SK-N-DZ (cell line): ENCODE measurements around the gene ALCAM. TPM values are rescaled to one million over a fixed set of nuclear protein-coding genes. Genes with fewer than 3 reads are reported as not detected.

Experiments used
- DNase-seq: peaks from one replicate; pipeline ENCODE4 v3.0.0-alpha.2; 2015; ENCODE audit warnings: low spot score
- polyA plus RNA-seq, 2 experiments: library from polyadenylated mRNA; depleted of rRNA; stranded (reverse); fragments of >200 nt; gene quantifications; 2 replicates each; pipeline ENCODE4 v1.2.3, GENCODE V29; 2014

ALCAM gene
- 20.0 and 22.5 TPM in 2 replicates for polyA plus RNA-seq (2014; cell fraction: cytosol; rRNA removed)
- polyA plus RNA-seq (2014; cell fraction: nucleus; rRNA removed): 18.0 and 22.7 TPM in 2 replicates

GRCh38 chr3:105366326-105367062 lies at the start of gene ALCAM:
TSS of gene ALCAM (plus strand) at chr3:105366909.
- DNase-seq: peak; percentile 97

- no peak for DNase-seq
Measured at GRCh38 chr3:105317841-105318240, 48.9 kb upstream of the ALCAM start.

GRCh38 chr3:105322570-105323273 lies 44.0 kb upstream of the ALCAM start:
- no peak for DNase-seq

- no peak for DNase-seq
Measured at GRCh38 chr3:105323274-105323599, 43.5 kb upstream of the ALCAM start.

DNA sequence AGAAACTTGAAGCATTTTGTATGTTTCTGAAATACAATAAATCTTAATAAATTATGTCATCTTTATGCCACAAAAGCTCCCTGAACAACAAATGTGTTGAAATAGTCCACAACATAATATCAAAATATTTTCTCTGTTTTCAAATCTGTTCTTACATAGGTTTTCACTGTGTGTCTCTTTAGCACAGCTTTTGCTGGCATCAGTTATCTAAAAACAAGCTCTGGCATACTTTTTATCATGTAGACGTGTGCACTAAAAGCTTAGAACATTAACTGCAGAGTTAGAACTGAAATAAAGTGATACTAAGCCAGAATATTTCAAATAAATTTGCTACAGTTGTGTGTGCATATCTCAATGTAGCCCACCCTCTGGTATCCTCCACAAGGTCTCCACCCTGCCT lies 41.8 kb upstream of the ALCAM start:
- no peak for DNase-seq

DNA sequence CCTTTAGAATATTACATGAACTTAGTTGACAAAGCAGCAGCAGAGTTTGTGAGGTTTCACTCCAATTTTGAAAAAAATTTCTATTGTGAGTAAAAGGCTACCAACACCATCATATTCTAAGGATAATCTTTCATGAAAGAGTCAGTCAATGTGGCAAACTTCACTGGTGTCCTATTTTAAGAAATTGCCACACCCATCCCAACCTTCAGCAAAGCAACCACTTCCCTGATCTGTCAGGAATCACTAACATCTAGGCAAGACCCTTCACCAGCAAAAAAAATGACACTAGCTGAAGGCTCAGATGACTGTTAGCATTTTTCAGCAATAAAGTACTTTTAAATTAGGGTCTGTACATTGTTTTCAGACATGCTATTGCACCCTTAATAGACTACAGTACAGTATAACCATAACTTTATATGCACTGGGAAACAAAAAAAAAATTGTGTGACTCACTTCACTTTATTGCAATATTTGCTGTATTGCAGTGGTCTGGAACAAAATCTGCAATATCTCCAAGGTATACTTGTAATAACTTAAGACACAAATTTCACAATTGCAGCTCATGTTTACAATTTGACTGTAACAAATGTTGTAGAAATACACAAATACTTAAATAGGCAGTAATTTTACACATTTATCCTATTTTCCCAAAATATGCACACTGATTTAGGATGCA lies 38.9 kb upstream of the ALCAM start:
- no peak for DNase-seq

GRCh38 chr3:105328338-105328730 lies 38.4 kb upstream of the ALCAM start:
- DNase-seq: no peak

- no peak for DNase-seq
Measured at GRCh38 chr3:105332961-105333360, 33.7 kb upstream of the ALCAM start.

GRCh38 chr3:105334138-105334882 lies 32.4 kb upstream of the ALCAM start:
- no peak for DNase-seq

DNA sequence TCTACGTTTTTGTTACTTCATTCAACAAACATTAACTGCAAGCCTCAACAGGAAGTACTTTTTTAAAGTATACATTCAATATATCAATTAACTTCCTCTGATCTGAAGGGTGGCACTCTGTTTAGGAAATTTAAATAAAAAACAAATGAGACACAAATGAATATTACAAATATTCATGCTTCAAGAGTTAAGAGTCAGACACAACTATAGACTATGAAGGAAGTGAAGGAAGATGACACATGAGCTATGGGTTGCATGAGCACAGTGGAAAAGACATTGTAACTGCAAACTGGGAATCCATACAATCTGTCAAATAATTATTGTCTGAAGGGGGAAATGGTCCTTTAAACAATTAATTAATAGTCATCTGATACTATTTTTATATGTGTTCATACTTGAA lies 26.8 kb upstream of the ALCAM start:
- DNase-seq: no peak

GRCh38 chr3:105343991-105344390 lies 22.7 kb upstream of the ALCAM start:
- no peak for DNase-seq

DNA sequence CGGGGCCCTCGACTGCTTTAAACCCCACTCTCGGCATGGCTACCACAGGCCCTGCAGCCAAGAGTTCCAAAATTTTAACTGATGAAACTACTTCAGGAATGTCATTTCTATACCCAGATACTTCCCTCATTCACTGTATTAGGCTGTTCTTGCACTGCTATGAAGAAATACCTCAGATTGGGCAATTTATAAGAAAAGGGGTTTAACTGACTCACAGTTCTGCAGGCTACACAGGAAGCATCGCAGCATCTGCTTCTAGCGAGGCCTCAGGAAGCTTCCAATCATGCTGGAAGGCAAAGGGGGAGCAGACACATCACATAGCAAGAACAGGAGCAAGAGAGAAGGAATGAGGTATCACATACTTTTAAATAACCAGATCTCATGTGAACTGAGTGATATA lies 21.6 kb upstream of the ALCAM start:
- no peak for DNase-seq

DNA sequence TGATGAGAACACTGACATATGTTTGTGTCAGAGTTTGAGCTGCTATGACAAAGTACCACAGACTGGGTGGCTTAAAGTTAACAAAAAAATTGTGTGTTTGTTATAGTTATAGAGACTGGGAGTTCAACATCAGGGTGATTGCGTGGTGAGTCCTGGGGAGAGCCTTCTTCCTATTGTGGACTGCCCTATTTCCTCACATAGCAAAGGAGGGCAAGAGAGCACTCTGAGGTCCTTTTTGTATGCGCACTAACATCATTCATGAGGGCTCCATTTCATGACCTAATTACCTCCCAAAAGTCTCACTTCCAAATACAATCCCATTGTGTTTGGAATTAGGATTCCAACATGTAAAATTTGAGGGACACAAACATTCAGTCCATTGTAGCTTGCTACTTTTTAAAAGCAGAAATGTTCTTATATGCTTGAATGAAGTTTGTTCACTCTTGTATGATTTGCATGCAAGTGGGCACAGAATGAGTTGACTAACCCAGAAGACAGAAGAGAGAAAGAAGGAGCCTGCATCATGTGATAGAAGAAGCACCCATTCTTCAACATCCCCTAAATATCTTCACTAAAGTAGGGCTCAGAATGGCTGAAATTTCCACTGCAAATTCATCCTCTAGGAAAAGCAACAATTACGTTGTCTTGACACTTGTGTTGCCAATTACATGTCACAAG lies 18.9 kb upstream of the ALCAM start:
- DNase-seq: no peak

- DNase-seq: no peak
Measured at GRCh38 chr3:105348307-105348706, 18.4 kb upstream of the ALCAM start.

- DNase-seq: peak; percentile 93
Measured at GRCh38 chr3:105349684-105350387, 16.9 kb upstream of the ALCAM start.

DNA sequence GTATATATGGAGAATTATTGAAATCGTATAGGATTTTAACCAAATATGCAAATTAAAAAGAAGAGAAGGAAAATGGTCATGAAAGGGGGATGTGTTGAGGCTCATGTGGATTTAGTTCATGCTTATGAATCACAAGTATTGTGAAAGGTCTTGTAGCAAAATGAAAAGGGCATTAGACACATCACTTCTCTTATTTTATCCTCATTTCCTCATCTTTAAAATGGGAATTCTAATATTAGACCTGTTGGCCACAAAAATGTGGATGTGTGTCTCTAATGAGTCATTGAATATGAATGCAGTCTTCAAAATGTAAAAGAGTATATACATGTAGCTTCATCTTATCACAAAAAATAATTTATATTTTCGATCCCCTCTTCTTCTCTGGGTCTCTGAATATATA lies 14.9 kb upstream of the ALCAM start:
- no peak for DNase-seq

DNA sequence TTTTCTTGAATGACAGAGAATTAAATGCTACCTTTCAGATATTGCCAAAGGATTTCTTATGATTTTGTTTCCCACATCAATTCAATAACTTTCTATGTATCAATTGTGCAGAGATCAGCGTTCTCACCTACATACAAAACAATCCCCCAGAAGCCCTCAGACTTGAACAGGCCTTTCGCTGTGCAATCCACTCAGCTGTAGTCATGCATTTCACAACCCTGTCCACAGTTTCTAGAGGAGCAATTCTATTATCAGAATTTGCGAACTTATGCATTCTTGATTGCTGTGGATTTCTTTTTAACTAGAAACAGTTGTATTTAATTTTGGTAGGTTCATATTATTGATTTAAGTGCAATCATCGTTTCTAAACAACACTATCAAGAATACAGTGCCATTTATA lies 13.7 kb upstream of the ALCAM start:
- no peak for DNase-seq

DNA sequence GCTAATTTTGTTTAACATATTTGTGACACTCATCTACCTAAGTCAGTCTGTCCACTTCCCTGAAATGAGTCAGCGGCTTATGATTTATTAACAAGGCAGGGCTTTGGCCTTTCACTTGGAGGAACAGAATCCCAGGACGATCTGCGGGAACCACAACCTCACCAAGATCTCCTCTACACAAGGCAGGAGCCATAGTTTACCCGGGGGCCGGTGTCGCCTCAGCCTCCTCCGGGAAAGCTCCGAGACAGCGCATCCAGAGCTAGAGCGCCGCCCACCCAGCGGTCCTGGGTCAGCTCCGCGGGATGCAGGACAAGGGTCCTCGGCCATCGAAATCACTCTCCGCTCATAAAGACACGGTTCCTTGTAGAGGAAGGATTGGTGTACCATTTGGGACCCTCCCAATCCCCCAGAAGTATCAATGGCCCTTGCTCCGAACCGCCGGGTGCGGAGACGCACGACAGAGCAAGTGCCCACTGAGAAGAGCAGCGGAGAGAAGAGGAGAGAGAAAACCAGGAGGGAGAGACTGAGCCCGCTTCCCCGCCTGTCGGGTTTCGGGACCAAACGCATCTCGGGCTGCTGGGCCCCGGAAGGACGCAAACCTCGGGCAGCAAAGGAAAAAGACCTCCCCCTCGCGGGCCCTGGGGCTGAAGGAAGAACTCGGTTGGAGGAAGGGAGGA lies 13.1 kb upstream of the ALCAM start:
- DNase-seq: no peak

- no peak for DNase-seq
Measured at GRCh38 chr3:105354429-105354828, 12.3 kb upstream of the ALCAM start.

GRCh38 chr3:105355408-105356061 lies 11.2 kb upstream of the ALCAM start:
- DNase-seq: peak; percentile 96
